ENCODE results near the gene LPCAT1.

The LPCAT1 gene

GRCh38 chr5:1445313-1445688 lies 78.5 kb downstream of the LPCAT1 start, which contains the start of gene SLC6A3:
SLC6A3 (minus strand) TSS chr5:1445440; CDS start chr5:1443197, 2,243 bp downstream.
- DNase-seq (ENCODE audit: extremely low read depth, low read depth) = no peak
- TF ChIP-seq, protein P1, sequence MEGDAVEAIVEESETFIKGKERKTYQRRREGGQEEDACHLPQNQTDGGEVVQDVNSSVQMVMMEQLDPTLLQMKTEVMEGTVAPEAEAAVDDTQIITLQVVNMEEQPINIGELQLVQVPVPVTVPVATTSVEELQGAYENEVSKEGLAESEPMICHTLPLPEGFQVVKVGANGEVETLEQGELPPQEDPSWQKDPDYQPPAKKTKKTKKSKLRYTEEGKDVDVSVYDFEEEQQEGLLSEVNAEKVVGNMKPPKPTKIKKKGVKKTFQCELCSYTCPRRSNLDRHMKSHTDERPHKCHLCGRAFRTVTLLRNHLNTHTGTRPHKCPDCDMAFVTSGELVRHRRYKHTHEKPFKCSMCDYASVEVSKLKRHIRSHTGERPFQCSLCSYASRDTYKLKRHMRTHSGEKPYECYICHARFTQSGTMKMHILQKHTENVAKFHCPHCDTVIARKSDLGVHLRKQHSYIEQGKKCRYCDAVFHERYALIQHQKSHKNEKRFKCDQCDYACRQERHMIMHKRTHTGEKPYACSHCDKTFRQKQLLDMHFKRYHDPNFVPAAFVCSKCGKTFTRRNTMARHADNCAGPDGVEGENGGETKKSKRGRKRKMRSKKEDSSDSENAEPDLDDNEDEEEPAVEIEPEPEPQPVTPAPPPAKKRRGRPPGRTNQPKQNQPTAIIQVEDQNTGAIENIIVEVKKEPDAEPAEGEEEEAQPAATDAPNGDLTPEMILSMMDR (IDR thresholded peaks at IDR 0.05; ENCODE audit: low read depth, low read length) = no peak

DNA sequence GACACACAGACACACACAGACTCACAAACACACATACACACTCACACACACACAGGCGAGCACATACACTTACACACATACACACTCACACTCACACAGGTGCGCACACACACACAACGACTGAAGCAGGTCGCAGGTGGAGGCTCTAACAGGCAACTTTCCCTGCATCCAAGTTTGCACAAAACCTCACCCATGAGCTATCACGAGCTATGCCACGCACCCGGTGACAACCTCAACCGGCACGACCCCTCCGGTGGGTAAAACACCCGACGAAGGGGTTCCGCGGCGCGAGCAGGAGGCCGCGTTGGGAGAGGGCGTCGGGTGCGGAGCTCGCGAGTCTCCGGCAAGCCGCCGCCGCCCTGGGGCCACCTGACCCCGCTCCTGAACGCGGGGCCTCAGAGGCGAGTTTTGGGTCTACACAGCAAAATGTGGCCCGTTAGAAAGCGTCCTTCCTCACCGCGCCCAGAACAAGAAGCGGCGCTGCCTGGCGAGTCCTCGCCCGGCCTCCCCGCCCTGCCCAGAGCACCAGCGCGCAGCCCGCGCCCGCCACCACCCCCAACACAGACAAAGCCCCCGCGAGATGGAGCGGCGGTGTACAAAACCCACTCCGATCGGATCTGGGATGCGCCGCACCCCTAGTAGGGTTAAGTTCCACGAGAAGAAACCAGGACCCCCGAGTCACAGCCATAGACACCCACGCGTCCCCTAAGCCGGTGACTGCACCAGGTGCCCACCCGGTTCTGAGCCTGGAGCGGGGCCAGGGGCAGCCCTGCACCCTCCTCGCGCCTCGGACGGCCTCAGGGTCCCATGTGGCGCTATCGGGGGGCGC lies 79.2 kb downstream of the LPCAT1 start:
- TF ChIP-seq, protein P1 (IDR thresholded peaks at IDR 0.05; ENCODE audit: low read depth, low read length) = no peak
- no peak for DNase-seq (ENCODE audit: extremely low read depth, low read depth)

GRCh38 chr5:1443991-1444360 lies 79.8 kb downstream of the LPCAT1 start:
- no peak for DNase-seq (ENCODE audit: extremely low read depth, low read depth)
- TF ChIP-seq, protein P1 (IDR thresholded peaks at IDR 0.05; ENCODE audit: low read depth, low read length) = no peak

DNA sequence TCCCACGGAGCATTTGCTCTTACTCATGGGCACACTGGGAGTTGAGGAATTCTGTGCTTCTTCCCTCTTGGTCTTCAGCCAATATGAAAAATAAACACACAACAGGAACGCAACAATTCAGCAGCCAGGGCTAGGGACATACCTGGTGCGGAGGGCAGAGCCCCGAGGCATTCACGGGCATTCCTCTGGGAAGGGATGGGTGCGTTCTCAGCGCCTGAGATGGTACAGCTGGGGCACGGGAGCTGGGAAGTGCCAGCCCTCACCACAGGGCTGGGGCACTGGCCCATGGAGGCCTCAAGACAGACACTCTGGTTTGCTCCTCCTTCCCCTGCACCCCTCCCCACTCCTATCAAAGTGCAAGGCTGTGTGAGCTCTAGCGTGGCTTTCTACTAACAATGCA lies 80.6 kb downstream of the LPCAT1 start:
- no peak for DNase-seq (ENCODE audit: extremely low read depth, low read depth)
- TF ChIP-seq, protein P1 (IDR thresholded peaks at IDR 0.05; ENCODE audit: low read depth, low read length) = no peak

DNA sequence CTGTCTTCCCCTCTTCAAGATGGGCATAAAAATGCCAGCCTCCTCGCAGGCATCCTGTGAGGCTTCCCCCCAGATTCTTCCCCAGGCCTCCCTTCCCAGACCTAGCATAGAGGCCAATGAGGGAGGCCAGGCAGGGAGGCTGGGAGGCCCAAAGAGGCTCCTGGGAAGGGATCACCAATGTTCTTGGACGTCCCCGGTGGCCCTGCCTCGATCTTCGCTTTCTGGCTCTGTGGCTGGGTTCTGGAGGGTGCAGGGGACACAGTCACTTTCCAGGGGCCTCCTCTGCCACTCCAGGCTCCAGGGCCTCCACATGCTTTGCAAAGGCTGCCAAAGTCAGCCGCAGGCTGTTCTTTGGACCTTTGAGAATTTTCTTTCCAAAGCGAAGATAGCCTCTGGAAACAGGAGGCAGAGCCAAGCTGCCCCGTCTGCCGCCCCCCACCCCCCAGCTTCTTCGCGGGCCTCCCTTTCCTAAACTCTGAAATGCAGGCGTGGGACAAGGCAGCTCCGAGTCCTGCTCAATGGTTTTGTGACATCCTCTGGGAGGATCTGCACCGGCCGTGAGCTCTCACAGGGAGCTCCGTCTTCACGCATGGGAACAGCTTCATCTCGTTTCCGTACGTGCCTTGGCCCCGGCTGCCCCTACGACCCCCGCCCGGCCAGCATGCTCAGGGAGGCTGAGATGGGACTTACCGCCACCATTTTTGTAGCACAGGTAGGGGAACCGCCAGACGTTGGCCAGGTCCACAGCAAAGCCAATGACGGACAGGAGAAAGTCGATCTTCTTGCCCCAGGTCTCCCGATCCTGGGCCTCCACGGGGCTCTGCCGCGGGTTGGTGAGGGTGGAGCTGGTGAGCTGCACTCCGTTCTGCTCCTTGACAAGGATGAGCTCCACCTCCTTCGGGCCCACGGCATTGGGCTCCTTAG lies 81.3 kb downstream of the LPCAT1 start:
- TF ChIP-seq, protein P1 (IDR thresholded peaks at IDR 0.05; ENCODE audit: low read depth, low read length) = no peak
- no peak for DNase-seq (ENCODE audit: extremely low read depth, low read depth)

GRCh38 chr5:1441166-1441865 lies 82.4 kb downstream of the LPCAT1 start:
- no peak for DNase-seq (ENCODE audit: extremely low read depth, low read depth)
- TF ChIP-seq, protein P1 (IDR thresholded peaks at IDR 0.05; ENCODE audit: low read depth, low read length) = no peak

Data from AG09319 (cell line).